NCI-H146 (cell line): ENCODE data around the gene SLC1A2.

Experiments
- DNase-seq: peaks from one replicate; lab custom pipeline; 2025; lab: John Stamatoyannopoulos, UW

The SLC1A2 gene

GRCh38 chr11:35270342-35270741 lies 149.0 kb downstream of the SLC1A2 start:
- DNase-seq = no peak

GRCh38 chr11:35267504-35267903 lies 151.9 kb downstream of the SLC1A2 start:
- DNase-seq = no peak

- DNase-seq = no peak
Observed at GRCh38 chr11:35265755-35266454, 153.5 kb downstream of the SLC1A2 start.

GRCh38 chr11:35262735-35263134 lies 156.6 kb downstream of the SLC1A2 start:
- no peak for DNase-seq

GRCh38 chr11:35262056-35262455 lies 157.3 kb downstream of the SLC1A2 start:
- DNase-seq = no peak

GRCh38 chr11:35261197-35261596 lies 158.2 kb downstream of the SLC1A2 start:
- no peak for DNase-seq

GRCh38 chr11:35260342-35260985 lies 158.9 kb downstream of the SLC1A2 start:
- no peak for DNase-seq

- DNase-seq = no peak
Observed at GRCh38 chr11:35259529-35259928, 159.8 kb downstream of the SLC1A2 start.

- no peak for DNase-seq
Observed at GRCh38 chr11:35257281-35257680, 162.1 kb downstream of the SLC1A2 start.

- DNase-seq = no peak
Observed at GRCh38 chr11:35256296-35256695, 163.1 kb downstream of the SLC1A2 start.

- DNase-seq = no peak
Observed at GRCh38 chr11:35255514-35255913, 163.8 kb downstream of the SLC1A2 start.

- DNase-seq = no peak
Observed at GRCh38 chr11:35253237-35253636, 166.1 kb downstream of the SLC1A2 start.

GRCh38 chr11:35250621-35251020 lies 168.7 kb downstream of the SLC1A2 start:
- DNase-seq = no peak

GRCh38 chr11:35250192-35250591 lies 169.2 kb downstream of the SLC1A2 start:
- no peak for DNase-seq

- DNase-seq = no peak
Observed at GRCh38 chr11:35248558-35249323, 170.6 kb downstream of the SLC1A2 start.

- no peak for DNase-seq
Observed at GRCh38 chr11:35247863-35248262, 171.5 kb downstream of the SLC1A2 start.

- DNase-seq = no peak
Observed at GRCh38 chr11:35247428-35247827, 171.9 kb downstream of the SLC1A2 start.

GRCh38 chr11:35246745-35247144 lies 172.6 kb downstream of the SLC1A2 start:
- no peak for DNase-seq

- no peak for DNase-seq
Observed at GRCh38 chr11:35245786-35246185, 173.6 kb downstream of the SLC1A2 start.

GRCh38 chr11:35245056-35245455 lies 174.3 kb downstream of the SLC1A2 start:
- no peak for DNase-seq

GRCh38 chr11:35243774-35244173 lies 175.6 kb downstream of the SLC1A2 start:
- DNase-seq = no peak

- no peak for DNase-seq
Observed at GRCh38 chr11:35242412-35243242, 176.7 kb downstream of the SLC1A2 start.
